HepG2 (cell line): ENCODE measurements around the gene NUBPL. TPM values are rescaled to one million over a fixed set of nuclear protein-coding genes. Genes with fewer than 3 reads are reported as not detected.

Source experiments
- ATAC-seq: fragments of 200-7000 bp; cut with Tn5 transposase; 3 replicates; pipeline ENCODE4 v1.9.1; 2020; ENCODE audit warnings: mild to moderate bottlenecking, moderate library complexity
- BruUV-seq: library from RNA; stranded (reverse); fragments of 400-500 nt; replicated peaks from 2 replicates; lab custom pipeline; 2021; lab: Mats Ljungman, UMichigan
- CTCF ChIA-PET: fragments of 300-600 bp; formaldehyde crosslinking; extraction: SDS; loops from one replicate; lab custom pipeline; 2021; ENCODE audit warnings: low total read pairs, inconsistent platforms, low intra/inter-chr PET ratio; lab: Yijun Ruan, JAX
- POLR2A ChIA-PET: fragments of 350-600 bp; sonication (Branson Sonifier 250); formaldehyde crosslinking; loops from one replicate; lab custom pipeline; 2020; ENCODE audit warnings: antibody characterized with exemption, inconsistent platforms; lab: Yijun Ruan, JAX
- DNase-seq: peaks from one replicate; pipeline ENCODE4 v3.0.0-alpha.2; 2015; ENCODE audit warnings: low spot score
- FAIRE-seq: peaks from 3 replicates; lab custom pipeline; 2011; peaks lifted over from hg19 to GRCh38; lab: Jason Lieb, UNC
- H2AFZ ChIP-seq: one replicate; pipeline ENCODE4 v1.6.1; 2011; ENCODE audit warnings: low read length, inconsistent platforms
- H3K27ac ChIP-seq: fragments of 300-600 bp; 3 replicates; pipeline ENCODE4 v1.8.0; 2011; ENCODE audit warnings: mixed run types, mild to moderate bottlenecking, mixed read lengths, low read length, inconsistent platforms; ENCODE audit not compliant: insufficient read depth; ENCODE audit errors: extremely low read length
- H3K27me3 ChIP-seq, 2 experiments: fragments of 200-600 bp in 1 of 2; 2 replicates in 1 of 2; 3 replicates in 1 of 2; pipeline versions ENCODE4 v1.6.0 to v1.8.0; 2011; ENCODE audit warnings: low read length in 2 of 2, mild to moderate bottlenecking in 2 of 2, moderate library complexity in 2 of 2, inconsistent platforms in 1 of 2; ENCODE audit not compliant: insufficient read depth in 2 of 2, control insufficient read depth in 1 of 2
- H3K36me3 ChIP-seq, 2 experiments: fragments of 200-600 bp in 1 of 2; replicated peaks in 1 of 2; 2 replicates in 1 of 2; 3 replicates in 1 of 2; pipeline versions ENCODE4 v1.5.1 to v1.8.0; 2011; ENCODE audit warnings: low read length in 2 of 2, inconsistent platforms in 1 of 2; ENCODE audit not compliant: insufficient read depth in 2 of 2, control insufficient read depth in 1 of 2
- H3K4me1 ChIP-seq: 2 replicates; pipeline ENCODE4 v1.5.1; 2012; ENCODE audit warnings: low read length, inconsistent platforms; ENCODE audit not compliant: insufficient read depth
- H3K4me2 ChIP-seq: 2 replicates; pipeline ENCODE4 v1.6.0; 2011; ENCODE audit warnings: low read depth, low read length, inconsistent platforms
- H3K4me3 ChIP-seq, 3 experiments: fragments of 200-600 bp in 1 of 3; sonication (generic), shearing (Covaris generic) in 1 of 3; replicated peaks in 1 of 3; 2 replicates each; pipeline ENCODE4 v1.5.1; 2011 to 2016; ENCODE audit warnings: low read length in 3 of 3, inconsistent platforms in 2 of 3, low read depth in 2 of 3, mild to moderate bottlenecking in 2 of 3, control low read depth in 1 of 3, mixed read lengths in 1 of 3; ENCODE audit not compliant: insufficient read depth in 1 of 3
- H3K79me2 ChIP-seq: one replicate; pipeline ENCODE4 v1.6.1; 2011; ENCODE audit warnings: low read length, inconsistent platforms; ENCODE audit not compliant: insufficient read depth
- H3K9ac ChIP-seq: 2 replicates; pipeline ENCODE4 v1.6.0; 2011; ENCODE audit warnings: mild to moderate bottlenecking, low read depth, low read length, inconsistent platforms; ENCODE audit not compliant: insufficient read depth
- H3K9me3 ChIP-seq: 2 replicates; pipeline ENCODE4 v1.5.1; 2012; ENCODE audit warnings: mild to moderate bottlenecking, low read length
- H4K20me1 ChIP-seq: 2 replicates; pipeline ENCODE4 v1.6.0; 2011; ENCODE audit warnings: inconsistent platforms, mild to moderate bottlenecking, low read length, moderate library complexity; ENCODE audit not compliant: insufficient read depth
- ATF2 ChIP-seq: sonication (generic); formaldehyde crosslinking; IDR thresholded peaks from 2 replicates; pipeline ENCODE4 v1.4.0; 2020; ENCODE audit warnings: missing genetic modification reagents
- CCAR2 ChIP-seq: fragments of 200-400 bp; formaldehyde crosslinking; optimal IDR thresholded peaks from 2 replicates; pipeline ENCODE3; 2018; ENCODE audit warnings: low read depth, mild to moderate bottlenecking, low read length, moderate library complexity
- ETV6 ChIP-seq: sonication (generic); formaldehyde crosslinking; conservative IDR thresholded peaks from 2 replicates; pipeline ENCODE4 v1.4.0; 2020; ENCODE audit warnings: missing genetic modification reagents
- FOXC1 ChIP-seq: sonication (generic); formaldehyde crosslinking; IDR thresholded peaks from 2 replicates; pipeline ENCODE4 v1.8.0; 2022; ENCODE audit warnings: mild to moderate bottlenecking, missing genetic modification reagents, borderline replicate concordance
- GLI4 ChIP-seq: sonication (generic); formaldehyde crosslinking; IDR thresholded peaks from 2 replicates; pipeline ENCODE4 v1.5.1; 2020; ENCODE audit warnings: missing genetic modification reagents, mild to moderate bottlenecking, moderate library complexity, borderline replicate concordance
- KLF11 ChIP-seq: IDR thresholded peaks from 2 replicates; pipeline ENCODE4 v1.6.1; 2016; ENCODE audit warnings: missing compliant biosample characterization
- PAXIP1 ChIP-seq: sonication (generic); formaldehyde crosslinking; conservative IDR thresholded peaks from 2 replicates; pipeline ENCODE4 v1.4.0; 2020; ENCODE audit warnings: mild to moderate bottlenecking, missing genetic modification reagents, moderate library complexity
- POLR2A ChIP-seq, 2 experiments: IDR thresholded peaks; 2 replicates each; pipeline ENCODE4 v1.6.1; 2011; ENCODE audit warnings: low read depth in 2 of 2, low read length in 2 of 2, mild to moderate bottlenecking in 1 of 2, moderate library complexity in 1 of 2; ENCODE audit not compliant: insufficient read depth in 1 of 2
- RBM39 ChIP-seq: fragments of 200-400 bp; formaldehyde crosslinking; IDR thresholded peaks from one replicate; pipeline ENCODE4 v1.6.1; 2018; ENCODE audit warnings: antibody characterized with exemption, mild to moderate bottlenecking, low read depth, low read length; ENCODE audit not compliant: poor library complexity, severe bottlenecking
- RXRB ChIP-seq: IDR thresholded peaks from 2 replicates; pipeline ENCODE4 v1.6.1; 2016; ENCODE audit warnings: borderline replicate concordance, missing genetic modification reagents, missing compliant biosample characterization
- SP140L ChIP-seq: sonication (generic); formaldehyde crosslinking; IDR thresholded peaks from 2 replicates; pipeline ENCODE4 v1.4.0; 2020; ENCODE audit warnings: missing genetic modification reagents, borderline replicate concordance
- TARDBP ChIP-seq: sonication (generic); formaldehyde crosslinking; IDR thresholded peaks from 2 replicates; pipeline ENCODE4 v1.8.0; 2022; ENCODE audit warnings: mild to moderate bottlenecking, missing genetic modification reagents
- TRIM24 ChIP-seq: sonication (generic); formaldehyde crosslinking; IDR thresholded peaks from 2 replicates; pipeline ENCODE4 v1.8.0; 2022; ENCODE audit warnings: mild to moderate bottlenecking, missing genetic modification reagents
- ZBTB42 ChIP-seq: sonication (generic); formaldehyde crosslinking; IDR thresholded peaks from 2 replicates; pipeline ENCODE4 v1.5.0; 2020; ENCODE audit warnings: mild to moderate bottlenecking, missing genetic modification reagents
- ZFX ChIP-seq: sonication (generic); formaldehyde crosslinking; IDR thresholded peaks from 2 replicates; pipeline ENCODE4 v1.4.0; 2020; ENCODE audit warnings: mild to moderate bottlenecking, low read depth, missing genetic modification reagents, moderate library complexity
- ZNF263 ChIP-seq: sonication (generic); formaldehyde crosslinking; IDR thresholded peaks from 2 replicates; pipeline ENCODE4 v1.4.0; 2020; ENCODE audit warnings: missing genetic modification reagents
- ZNF557 ChIP-seq: sonication (generic); formaldehyde crosslinking; IDR thresholded peaks from 2 replicates; pipeline ENCODE4 v1.4.0; 2020; ENCODE audit warnings: missing genetic modification reagents
- ZNF616 ChIP-seq: sonication (generic); formaldehyde crosslinking; IDR thresholded peaks from 2 replicates; pipeline ENCODE4 v1.5.0; 2020; ENCODE audit warnings: low read depth, mild to moderate bottlenecking, missing genetic modification reagents
- ZNF773 ChIP-seq: sonication (generic); formaldehyde crosslinking; IDR thresholded peaks from 2 replicates; pipeline ENCODE4 v1.4.0; 2020; ENCODE audit warnings: missing genetic modification reagents, borderline replicate concordance
- WGBS: methylation state at CpG from one replicate; pipeline ENCODE4 v1.1.6; 2017; ENCODE audit warnings: low lambda C conversion rate; 5-methylcytosine and 5-hydroxymethylcytosine counted together
- in situ Hi-C: cut with HindIII; loops from 2 replicates; pipeline ENCODE4 v1.10.0; 2017; ENCODE audit warnings: low pct_unique_long_range_greater_than_20kb; ENCODE audit not compliant: extremely low pct_ligation_motif_present
- intact Hi-C: fragments of 100-400 bp; cut with micrococcal nuclease; formaldehyde crosslinking; loops from one replicate; pipeline ENCODE4 v1.10.0; 2022; ENCODE audit not compliant: unreplicated experiment
- polyA plus RNA-seq, 8 experiments: library from polyadenylated mRNA; depleted of rRNA in 3 of 8; stranded (reverse) in 7 of 8; unstranded in 1 of 8; fragments of >200 nt; fragmentation: Illumina TruSeq in 4 of 8; extraction: Trizol in 4 of 8; gene quantifications; 2 replicates each; pipeline versions ENCODE4 v1.2.1 to v1.2.3, GENCODE V29; 2011 to 2016; ENCODE audit warnings: low read depth in 4 of 8, missing spikeins in 1 of 8, mixed read lengths in 1 of 8; ENCODE audit not compliant: insufficient read depth in 1 of 8
- total RNA-seq, 5 experiments: library from RNA; depleted of rRNA; stranded (reverse); fragments of >200 nt; fragmentation: Illumina TruSeq; extraction: Trizol; gene quantifications; 2 replicates each; pipeline ENCODE4 v1.2.3, GENCODE V29; 2016; ENCODE audit warnings: low read depth in 1 of 5

Gene NUBPL
- total and polyA plus RNA-seq, 2 of the 13 experiments (the other 11 are each of a cell fraction or from before 2014, with no cell fraction given), result 21.3 to 44.1 TPM

GRCh38 chr14:31884776-31885379, 323.7 kb downstream of the NUBPL start:
- 4% methylated on average over 7 of the region's 7 CpGs for WGBS
- Histone ChIP-seq H3K36me3 (no peaks in the 10 kb centered on the region), H3K9ac (no peak overlapping the region), H3K27ac (no peak overlapping the region), H4K20me1 (no peaks in the 10 kb centered on the region), H3K27me3 (no peaks in the 10 kb centered on the region; a peak in 1 of 5 replicates), H3K79me2 (no peaks in the 10 kb centered on the region), H2AFZ (no peak overlapping the region), H3K4me3 (no peak overlapping the region), H3K9me3 (no peaks in the 10 kb centered on the region), H3K4me1 (no peaks in the 10 kb centered on the region), H3K4me2 (no peak overlapping the region)
- FAIRE-seq, result no peak
- TF ChIP-seq KLF11 (CRISPR knock-in tag) (no peak), POLR2A (IDR thresholded peaks at IDR 0.05; ENCODE audit: insufficient read depth in 1 of 2, low read depth in 2 of 2, low read length in 2 of 2) (no peak), RBM39 (no peak), FOXC1 (CRISPR knock-in tag) (no peak), ZFX (CRISPR knock-in tag) (no peak), TRIM24 (CRISPR knock-in tag) (no peak), ZNF773 (CRISPR knock-in tag) (no peak), GLI4 (CRISPR knock-in tag) (no peak), TARDBP (CRISPR knock-in tag) (no peak), ZBTB42 (no peak), ZNF263 (CRISPR knock-in tag) (no peak), ZNF616 (no peak), ATF2 (CRISPR knock-in tag) (no peak), ETV6 (CRISPR knock-in tag) (no peak), CCAR2 (no peak), RXRB (CRISPR knock-in tag) (no peak), ZNF557 (CRISPR knock-in tag) (no peak), SP140L (no peak), PAXIP1 (CRISPR knock-in tag) (no peak)
- no peak for DNase-seq
- no TSS peak for BruUV-seq
- ATAC-seq, result no peak
- in situ Hi-C loops (no loop called here), intact Hi-C loops (no loop called here)
- CTCF ChIA-PET, result no interaction called here
- POLR2A ChIA-PET, result no interaction called here
